Articular chondrocyte of knee joint (primary cell): ENCODE data around the gene RFWD3. TPM values are rescaled to one million over a fixed set of nuclear protein-coding genes. Genes with fewer than 3 reads are reported as not detected.

Source experiments
- total RNA-seq: library from RNA; depleted of rRNA; stranded (reverse); fragments of >200 nt; gene quantifications from 2 replicates; pipeline ENCODE4 v1.2.3, GENCODE V29; 2012

The RFWD3 gene, protein sequence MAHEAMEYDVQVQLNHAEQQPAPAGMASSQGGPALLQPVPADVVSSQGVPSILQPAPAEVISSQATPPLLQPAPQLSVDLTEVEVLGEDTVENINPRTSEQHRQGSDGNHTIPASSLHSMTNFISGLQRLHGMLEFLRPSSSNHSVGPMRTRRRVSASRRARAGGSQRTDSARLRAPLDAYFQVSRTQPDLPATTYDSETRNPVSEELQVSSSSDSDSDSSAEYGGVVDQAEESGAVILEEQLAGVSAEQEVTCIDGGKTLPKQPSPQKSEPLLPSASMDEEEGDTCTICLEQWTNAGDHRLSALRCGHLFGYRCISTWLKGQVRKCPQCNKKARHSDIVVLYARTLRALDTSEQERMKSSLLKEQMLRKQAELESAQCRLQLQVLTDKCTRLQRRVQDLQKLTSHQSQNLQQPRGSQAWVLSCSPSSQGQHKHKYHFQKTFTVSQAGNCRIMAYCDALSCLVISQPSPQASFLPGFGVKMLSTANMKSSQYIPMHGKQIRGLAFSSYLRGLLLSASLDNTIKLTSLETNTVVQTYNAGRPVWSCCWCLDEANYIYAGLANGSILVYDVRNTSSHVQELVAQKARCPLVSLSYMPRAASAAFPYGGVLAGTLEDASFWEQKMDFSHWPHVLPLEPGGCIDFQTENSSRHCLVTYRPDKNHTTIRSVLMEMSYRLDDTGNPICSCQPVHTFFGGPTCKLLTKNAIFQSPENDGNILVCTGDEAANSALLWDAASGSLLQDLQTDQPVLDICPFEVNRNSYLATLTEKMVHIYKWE
- total RNA-seq: 21.2 and 32.6 TPM in 2 replicates

DNA sequence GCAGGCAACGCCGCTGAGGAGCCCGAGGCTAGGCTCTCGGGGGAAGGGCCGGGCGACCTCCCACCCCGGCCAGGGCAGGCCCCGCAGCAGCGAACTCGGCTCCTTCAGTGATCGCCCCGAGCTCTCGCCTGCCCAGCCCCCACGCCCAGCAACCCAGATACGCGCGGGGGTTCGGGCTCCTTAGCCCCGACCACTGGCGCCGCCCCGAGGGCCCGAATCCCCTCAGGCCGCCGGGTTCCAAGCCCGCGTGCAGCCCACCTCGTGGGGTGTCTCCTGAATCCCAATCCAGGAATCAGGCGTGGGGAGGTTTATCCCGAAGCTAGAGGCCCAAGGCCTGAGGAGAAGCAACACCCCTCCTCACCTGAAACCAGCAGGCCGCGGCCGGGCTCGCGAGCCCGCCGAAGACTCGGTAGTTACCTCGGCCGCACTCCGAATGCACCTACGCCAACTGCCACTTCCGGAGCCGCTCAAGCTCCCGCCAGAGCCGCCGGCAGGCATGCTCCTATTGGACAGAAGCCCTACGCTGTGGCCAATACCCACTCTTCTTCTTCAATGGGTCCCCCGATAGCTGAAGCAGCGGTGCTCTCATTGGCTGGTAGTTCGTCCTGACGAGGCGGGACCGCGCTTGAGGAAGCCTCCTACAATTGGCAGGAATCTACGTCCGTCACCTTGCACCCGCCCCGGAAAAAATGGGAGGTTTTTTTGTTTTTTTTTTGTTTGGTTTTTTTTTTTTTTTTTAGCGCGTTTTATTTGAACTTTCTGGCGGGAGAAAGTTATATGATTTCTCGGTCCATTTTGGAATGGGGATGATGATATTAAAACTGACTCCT lies at the start of gene RFWD3:
TSS of gene RFWD3 (minus strand) at position 453 of the 830 bp plus-strand sequence. CDS start 5,428 bp downstream, outside the sequence.

DNA sequence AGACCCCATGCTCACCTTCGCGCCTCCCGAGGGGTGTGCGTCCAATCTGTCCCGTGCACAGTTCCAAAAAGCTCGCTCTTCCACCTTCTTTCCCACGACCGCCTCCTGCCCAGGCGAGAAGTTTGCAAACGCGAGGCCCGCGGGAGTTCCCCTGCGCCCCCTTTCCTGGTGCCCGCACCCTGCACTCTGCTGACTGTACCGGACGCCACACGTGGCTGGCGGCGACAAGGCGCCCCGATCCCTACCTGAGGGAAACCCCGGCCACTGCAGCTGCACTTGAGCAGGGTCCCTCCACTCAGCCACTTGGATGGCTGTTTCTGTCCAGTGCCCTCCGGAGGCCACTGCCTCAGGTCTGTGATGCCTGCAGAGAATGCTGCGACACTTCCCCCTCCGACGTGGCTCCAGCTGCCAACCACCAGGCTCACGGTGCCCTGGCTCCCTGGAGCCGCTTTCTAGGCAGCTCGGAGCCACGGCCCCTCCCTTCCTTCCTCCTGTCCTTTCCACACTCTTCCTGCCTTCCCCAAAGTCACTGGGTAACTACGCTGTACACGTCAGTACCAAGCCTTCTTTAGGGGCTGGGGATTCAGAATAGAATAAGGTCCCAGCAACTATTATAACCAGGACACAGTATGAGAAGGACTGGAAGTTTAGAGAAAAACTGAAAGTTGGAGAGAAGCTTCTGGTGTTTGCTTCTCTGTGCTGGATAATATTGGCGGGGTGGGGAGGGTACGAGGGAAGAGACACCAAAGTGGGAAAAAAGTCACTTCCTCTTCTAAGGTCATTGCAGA lies 34.0 kb upstream of the RFWD3 start, which contains the start of gene MLKL:
TSS of gene MLKL (minus strand) at position 425 of the 788 bp plus-strand sequence. CDS start 5,105 bp downstream, outside the sequence.

DNA sequence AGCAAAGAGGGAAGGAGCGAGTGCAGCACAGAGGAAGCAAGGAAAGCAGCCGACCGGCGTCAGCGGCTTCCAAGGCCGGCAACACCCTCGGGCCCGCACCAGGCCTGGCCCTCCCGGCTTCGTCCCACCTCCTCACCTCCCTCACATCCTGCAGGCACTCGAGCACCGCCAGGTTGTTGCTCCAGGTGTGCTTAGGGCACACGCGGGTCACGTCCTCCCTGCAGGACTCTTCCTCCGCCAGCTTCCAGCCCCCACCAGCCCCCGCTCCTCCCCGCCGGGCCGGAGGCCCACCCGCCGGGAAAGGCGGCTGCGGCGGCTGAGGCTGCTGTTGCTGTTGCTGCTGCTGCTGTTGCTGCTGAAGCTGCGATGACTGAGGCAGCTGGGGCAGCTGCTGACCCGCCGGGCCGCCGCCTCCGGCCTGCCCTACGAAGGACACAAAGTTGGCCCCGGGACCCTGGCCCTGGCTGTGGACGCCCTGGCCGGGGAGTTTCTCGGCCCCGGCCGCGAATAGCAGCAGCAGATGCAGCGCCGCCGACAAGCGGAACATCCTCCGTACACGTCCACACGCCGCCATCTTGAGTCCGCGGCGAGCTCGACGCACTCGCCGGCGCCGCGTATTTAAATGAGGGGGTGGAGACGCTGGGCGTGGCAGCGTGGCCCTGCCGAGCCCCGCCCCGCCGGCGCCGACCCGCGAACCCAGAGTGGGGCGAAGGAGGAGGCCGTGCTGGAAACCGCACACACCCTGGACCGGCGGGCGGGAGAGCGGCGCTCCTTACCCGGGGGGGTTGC lies 60.0 kb downstream of the RFWD3 start, which contains the start of gene GLG1:
TSS of gene GLG1 (minus strand) at position 594 of the 789 bp plus-strand sequence. CDS start at position 574, 20 bp downstream.

Other genes starting within 250 kb of the RFWD3 start
- not detected in 2 replicates for gene CLEC18B, start 245.4 kb downstream of the RFWD3 start, total RNA-seq
- gene GLG1, start 59.8 kb downstream of the RFWD3 start, total RNA-seq: 187 and 194 TPM in 2 replicates
- 16.5 and 19.8 TPM in 2 replicates for gene MLKL, start 34.0 kb upstream of the RFWD3 start, total RNA-seq
- gene FA2H, start 107.9 kb upstream of the RFWD3 start, total RNA-seq: not detected in 2 replicates